Measurements from ENCODE around the gene TNS1. TPM values are rescaled to one million over a fixed set of nuclear protein-coding genes. Genes with fewer than 3 reads are reported as not detected.
A peak's percentile ranks its signal among the peaks of the same experiment; 100 is the strongest.
"Not testable (repeated sequence)": the region's sequence is repeated elsewhere in the genome, so short reads cannot be mapped to it uniquely, and the experiment has no call there.

TNS1 gene
- total RNA-seq, 2 donors from 2014 or later: 1,836 to 2,296 TPM

GRCh38 chr2:218035463-218036100 is 32.8 kb upstream of the TNS1 start:
- no peak for ATAC-seq (ENCODE audit: insufficient number of reproducible peaks, low FRiP score, low read depth)
- Histone ChIP-seq H3K4me1 (ENCODE audit: control insufficient read depth in 1 of 2, low read depth in 2 of 2) (peaks cover 0 to 28% of the 10 kb centered on the region in 2 donors), H3K9me3 (no peaks in the 10 kb centered on the region), H3K4me3 (no peak overlapping the region), H3K27me3 (replicated peaks; ENCODE audit: insufficient read depth) (no peaks in the 10 kb centered on the region), H3K27ac (no peak overlapping the region), H3K36me3 (no peaks in the 10 kb centered on the region)
- DNase-seq (ENCODE audit: low spot score): no peak
- TF ChIP-seq CTCF (IDR thresholded peaks at IDR 0.05): no peak

GRCh38 chr2:218034497-218035213 is 31.9 kb upstream of the TNS1 start:
- peak; percentile 49 for ATAC-seq (ENCODE audit: insufficient number of reproducible peaks, low FRiP score, low read depth)
- not testable (repeated sequence) for H3K27me3 ChIP-seq (replicated peaks; ENCODE audit: insufficient read depth); H3K27ac ChIP-seq; H3K9me3 ChIP-seq; H3K36me3 ChIP-seq; DNase-seq (ENCODE audit: low spot score)
- Histone ChIP-seq H3K4me3 (peak overlapping the region; percentile 65), H3K4me1 (ENCODE audit: control insufficient read depth in 1 of 2, low read depth in 2 of 2) (peaks cover 4 to 28% of the 10 kb centered on the region in 2 donors)
- peak; percentile 78 for TF ChIP-seq CTCF (IDR thresholded peaks at IDR 0.05)

- peaks cover 6 to 36% of the 10 kb centered on the region in 2 donors for H3K4me1 ChIP-seq (ENCODE audit: control insufficient read depth in 1 of 2, low read depth in 2 of 2)
- H3K27me3 ChIP-seq (replicated peaks; ENCODE audit: insufficient read depth): no peaks in the 10 kb centered on the region
- no peaks in the 10 kb centered on the region for H3K9me3 ChIP-seq
- H3K36me3 ChIP-seq: no peaks in the 10 kb centered on the region
- peak overlapping the region; percentile 65 for H3K4me3 ChIP-seq
- no peak for TF ChIP-seq CTCF (IDR thresholded peaks at IDR 0.05)
- ATAC-seq (ENCODE audit: insufficient number of reproducible peaks, low FRiP score, low read depth) (no peak), DNase-seq (ENCODE audit: low spot score) (no peak)
- no peak overlapping the region for H3K27ac ChIP-seq
Measured at GRCh38 chr2:218033590-218034496, 31.0 kb upstream of the TNS1 start.

- TF ChIP-seq CTCF (IDR thresholded peaks at IDR 0.05): no peak
- H3K9me3 ChIP-seq: no peaks in the 10 kb centered on the region
- ATAC-seq (ENCODE audit: insufficient number of reproducible peaks, low FRiP score, low read depth): no peak
- H3K4me3 ChIP-seq: no peak overlapping the region
- H3K27me3 ChIP-seq (replicated peaks; ENCODE audit: insufficient read depth): no peaks in the 10 kb centered on the region
- H3K27ac ChIP-seq: no peak overlapping the region
- no peak for DNase-seq (ENCODE audit: low spot score)
- no peaks in the 10 kb centered on the region for H3K36me3 ChIP-seq
- peaks cover 10 to 41% of the 10 kb centered on the region in 2 donors for H3K4me1 ChIP-seq (ENCODE audit: control insufficient read depth in 1 of 2, low read depth in 2 of 2)
Measured at GRCh38 chr2:218033208-218033589, 30.4 kb upstream of the TNS1 start.
